Islet precursor cell (in vitro differentiated cells): Measurements from ENCODE around the gene LDLRAD4.
A peak's percentile ranks its signal among the peaks of the same experiment; 100 is the strongest.

Source experiments
- DNase-seq: peaks from one replicate; pipeline ENCODE4 v3.0.0-alpha.2; 2018

The LDLRAD4 gene

GRCh38 chr18:13438507-13439056, 220.0 kb downstream of the LDLRAD4 start:
- no peak for DNase-seq

GRCh38 chr18:13439461-13439860, 220.9 kb downstream of the LDLRAD4 start:
- DNase-seq = no peak

GRCh38 chr18:13440277-13441248, 222.0 kb downstream of the LDLRAD4 start:
- DNase-seq = no peak

- DNase-seq = no peak
Measured at GRCh38 chr18:13441736-13442135, 223.2 kb downstream of the LDLRAD4 start.

- DNase-seq = no peak
Measured at GRCh38 chr18:13442451-13442850, 223.9 kb downstream of the LDLRAD4 start.

GRCh38 chr18:13443552-13443951, 225.0 kb downstream of the LDLRAD4 start:
- no peak for DNase-seq

- no peak for DNase-seq
Measured at GRCh38 chr18:13444430-13445240, 226.1 kb downstream of the LDLRAD4 start.

GRCh38 chr18:13445241-13445897, 226.8 kb downstream of the LDLRAD4 start:
- DNase-seq = no peak

GRCh38 chr18:13446024-13446423, 227.5 kb downstream of the LDLRAD4 start:
- DNase-seq = no peak

- DNase-seq = no peak
Measured at GRCh38 chr18:13446610-13447461, 228.3 kb downstream of the LDLRAD4 start.

GRCh38 chr18:13447621-13448334, 229.2 kb downstream of the LDLRAD4 start:
- peak; percentile 87 for DNase-seq

- DNase-seq = peak; percentile 14
Measured at GRCh38 chr18:13448335-13448795, 229.8 kb downstream of the LDLRAD4 start.

GRCh38 chr18:13449651-13450050, 231.1 kb downstream of the LDLRAD4 start:
- peak; percentile 15 for DNase-seq

GRCh38 chr18:13450289-13451212, 232.0 kb downstream of the LDLRAD4 start:
- DNase-seq = peak; percentile 22

GRCh38 chr18:13451213-13451540, 232.6 kb downstream of the LDLRAD4 start:
- no peak for DNase-seq

- DNase-seq = peak; percentile 43
Measured at GRCh38 chr18:13451661-13452387, 233.3 kb downstream of the LDLRAD4 start.

- peak; percentile 87 for DNase-seq
Measured at GRCh38 chr18:13452388-13452811, 233.8 kb downstream of the LDLRAD4 start.

GRCh38 chr18:13452871-13453680, 234.5 kb downstream of the LDLRAD4 start:
- no peak for DNase-seq
